ENCODE measurements around the gene ERGIC1. TPM values are rescaled to one million over a fixed set of nuclear protein-coding genes. Genes with fewer than 3 reads are reported as not detected.
"Not testable (repeated sequence)": the region's sequence is repeated elsewhere in the genome, so short reads cannot be mapped to it uniquely, and the experiment has no call there.

The ERGIC1 gene, protein sequence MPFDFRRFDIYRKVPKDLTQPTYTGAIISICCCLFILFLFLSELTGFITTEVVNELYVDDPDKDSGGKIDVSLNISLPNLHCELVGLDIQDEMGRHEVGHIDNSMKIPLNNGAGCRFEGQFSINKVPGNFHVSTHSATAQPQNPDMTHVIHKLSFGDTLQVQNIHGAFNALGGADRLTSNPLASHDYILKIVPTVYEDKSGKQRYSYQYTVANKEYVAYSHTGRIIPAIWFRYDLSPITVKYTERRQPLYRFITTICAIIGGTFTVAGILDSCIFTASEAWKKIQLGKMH
- polyA plus RNA-seq (ENCODE audit: insufficient read length in 4 of 4): 100 to 1,000 TPM; 110 to 126 (median 119) TPM

DNA sequence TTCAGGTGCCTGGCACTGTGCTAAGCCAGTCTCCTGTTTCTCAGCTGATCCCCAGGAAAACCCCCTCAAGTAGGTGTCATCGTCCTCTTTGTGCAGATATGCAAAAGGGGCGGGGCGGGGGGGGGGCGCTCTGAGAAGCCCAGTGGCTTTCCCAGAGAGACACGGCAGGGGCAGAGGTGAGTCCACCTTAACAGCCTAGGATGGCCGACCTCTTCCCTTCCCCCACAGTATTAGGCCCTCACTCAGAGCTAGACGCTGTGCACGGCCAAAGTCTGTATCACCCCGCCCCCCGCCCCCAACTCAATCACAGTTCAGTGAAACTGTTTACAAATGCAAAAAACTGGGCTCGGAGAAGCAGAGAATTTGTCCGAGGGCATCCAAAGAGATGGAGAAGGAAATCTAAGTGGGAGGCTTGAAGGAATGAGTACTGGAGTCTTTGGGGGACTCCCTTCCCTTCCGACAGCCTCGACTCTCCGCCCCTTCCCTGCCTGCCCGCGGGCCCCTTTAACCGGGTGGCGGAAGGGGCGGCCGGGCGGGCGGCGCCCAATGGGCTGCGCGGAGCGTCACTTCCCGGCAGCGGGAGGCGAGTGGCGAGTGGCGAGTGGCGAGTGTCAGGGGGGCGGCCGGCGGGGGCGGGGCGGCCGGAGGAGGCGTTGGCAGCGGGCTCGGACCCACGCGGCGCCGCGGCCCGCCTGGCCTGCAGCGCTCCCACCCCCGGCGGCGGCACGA lies at the start of gene ERGIC1:
TSS of gene ERGIC1 (plus strand) at position 566 of the 729 bp plus-strand sequence. CDS start at position 729, 163 bp downstream.
- peak in 1 of 4 donors; percentile 58 for DNase-seq (ENCODE audit: low read depth in 4 of 4, low spot score in 3 of 4)

DNA sequence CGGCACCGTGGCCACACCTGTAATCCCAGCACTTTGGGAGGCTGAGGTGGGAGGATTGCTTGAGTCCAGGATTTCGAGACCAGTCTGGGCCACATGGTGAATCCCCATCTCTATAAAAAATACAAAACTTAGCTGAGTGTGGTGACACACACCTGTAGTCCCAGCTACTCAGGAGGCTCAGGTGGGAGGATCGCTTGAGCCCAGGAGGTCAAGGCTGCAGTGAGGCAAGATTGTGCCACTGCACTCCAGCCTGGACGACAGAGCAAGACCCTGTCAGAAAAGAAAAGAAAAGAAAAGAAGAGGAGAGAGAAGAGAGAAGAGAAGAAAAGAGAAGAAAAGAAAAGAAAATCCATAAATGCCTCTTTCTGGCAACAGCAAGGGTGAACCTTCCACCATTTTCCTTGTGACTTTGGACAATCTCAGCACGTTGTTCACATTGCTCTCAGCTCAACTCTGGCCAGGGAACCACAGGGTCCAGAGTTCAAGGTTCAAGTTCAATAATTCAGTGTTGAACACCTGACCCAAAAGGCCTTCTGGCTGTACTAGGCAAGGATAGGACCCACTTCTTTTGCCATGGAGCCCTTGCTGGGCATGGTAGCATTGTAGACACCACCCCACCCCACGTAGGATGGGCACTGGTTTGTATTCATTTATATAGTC lies 48.5 kb upstream of the ERGIC1 start:
- DNase-seq (ENCODE audit: low read depth in 4 of 4, low spot score in 3 of 4): no peak

DNA sequence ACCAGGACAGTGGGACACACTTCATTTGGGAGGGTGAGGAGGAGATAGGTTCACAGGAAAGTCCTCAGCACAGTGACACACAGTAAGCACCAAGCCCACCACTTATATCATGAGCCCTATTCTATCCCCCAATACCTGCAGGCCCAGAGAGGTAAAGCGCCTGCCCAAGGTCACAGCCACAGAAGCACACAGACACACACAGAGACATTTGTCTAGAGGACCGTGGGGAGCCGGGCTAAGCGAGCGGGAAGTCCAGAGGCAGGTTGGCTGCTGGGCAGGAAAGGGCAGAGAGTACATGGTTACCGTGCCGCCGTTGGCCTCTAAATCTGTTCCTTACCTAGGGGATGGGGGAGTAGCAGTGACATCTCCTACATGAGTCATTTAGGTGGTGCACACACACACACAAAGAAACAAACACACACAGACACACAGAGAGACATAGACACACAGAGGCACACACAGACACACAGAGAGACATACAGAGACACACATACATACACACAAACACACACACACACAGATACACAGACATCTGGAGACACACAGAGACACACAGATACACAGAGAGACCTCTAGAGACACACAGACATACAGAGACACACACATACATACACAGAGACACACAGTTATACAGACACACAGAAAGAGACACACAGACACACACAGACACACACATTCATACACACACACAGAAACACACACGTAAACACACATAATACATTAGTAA lies 47.2 kb upstream of the ERGIC1 start:
- DNase-seq (ENCODE audit: low read depth in 4 of 4, low spot score in 3 of 4): no peak

DNA sequence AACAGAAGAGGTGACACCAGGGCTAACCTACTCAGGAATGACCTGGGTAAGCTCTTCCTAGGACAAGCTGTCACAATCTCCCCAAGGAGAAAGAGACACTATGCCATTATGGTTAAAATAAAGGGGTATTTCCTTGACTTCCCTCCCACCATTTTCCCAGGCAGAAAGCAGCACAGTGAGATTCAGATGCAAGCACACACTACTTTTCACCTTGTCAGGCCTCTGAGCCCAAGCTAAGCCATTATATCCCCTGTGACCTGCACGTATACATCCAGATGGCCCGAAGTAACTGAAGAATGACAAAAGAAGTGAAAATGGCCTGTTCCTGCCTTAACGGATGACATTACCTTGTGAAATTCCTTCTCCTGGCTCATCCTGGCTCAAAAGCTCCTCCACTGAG lies 46.5 kb upstream of the ERGIC1 start:
- DNase-seq (ENCODE audit: low read depth in 4 of 4, low spot score in 3 of 4): not testable (repeated sequence)

DNA sequence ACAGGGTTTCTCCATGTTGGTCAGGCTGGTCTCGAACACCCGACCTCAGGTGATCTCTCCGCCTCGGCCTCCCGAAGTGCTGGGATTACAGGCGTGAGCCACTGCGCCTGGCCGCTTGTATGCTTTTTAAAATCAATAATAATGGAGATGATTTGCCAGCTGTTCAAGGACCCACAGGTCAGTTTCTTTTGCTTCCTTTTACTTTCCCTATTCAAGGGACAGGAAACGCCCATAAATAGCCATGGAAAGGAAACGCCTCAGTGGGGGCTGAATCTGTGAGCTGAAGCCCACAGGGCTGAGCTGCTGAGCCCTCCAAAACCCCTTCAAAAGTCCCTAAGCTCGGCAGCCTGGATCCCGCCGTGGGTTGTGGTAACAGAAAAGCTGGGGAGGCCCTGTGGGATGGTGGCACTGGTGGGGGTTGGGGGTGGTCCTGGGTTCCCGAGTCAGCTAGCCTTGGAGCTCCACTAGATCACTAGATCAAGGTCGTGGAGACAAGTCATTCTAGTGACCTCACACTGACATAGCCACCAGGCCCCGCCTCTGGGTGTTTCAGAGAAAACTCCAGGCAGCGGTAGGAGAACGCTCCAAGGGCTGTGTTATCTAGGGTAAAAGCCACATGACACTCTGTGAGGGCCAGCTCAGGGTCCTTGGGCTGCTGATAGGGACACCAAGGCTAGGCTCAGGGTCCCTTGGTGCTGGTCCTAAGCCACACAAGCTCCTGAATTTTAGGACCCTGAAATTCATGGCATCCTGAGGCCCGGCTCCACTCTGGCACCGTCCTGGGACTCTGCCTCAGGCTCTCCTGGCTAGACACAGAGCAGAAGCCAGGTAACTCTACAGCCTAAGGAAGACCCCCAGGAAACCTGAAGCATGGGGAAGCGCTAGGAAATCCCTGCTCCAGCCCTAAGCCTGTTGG lies 45.0 kb upstream of the ERGIC1 start:
- DNase-seq (ENCODE audit: low read depth in 4 of 4, low spot score in 3 of 4): no peak

DNA sequence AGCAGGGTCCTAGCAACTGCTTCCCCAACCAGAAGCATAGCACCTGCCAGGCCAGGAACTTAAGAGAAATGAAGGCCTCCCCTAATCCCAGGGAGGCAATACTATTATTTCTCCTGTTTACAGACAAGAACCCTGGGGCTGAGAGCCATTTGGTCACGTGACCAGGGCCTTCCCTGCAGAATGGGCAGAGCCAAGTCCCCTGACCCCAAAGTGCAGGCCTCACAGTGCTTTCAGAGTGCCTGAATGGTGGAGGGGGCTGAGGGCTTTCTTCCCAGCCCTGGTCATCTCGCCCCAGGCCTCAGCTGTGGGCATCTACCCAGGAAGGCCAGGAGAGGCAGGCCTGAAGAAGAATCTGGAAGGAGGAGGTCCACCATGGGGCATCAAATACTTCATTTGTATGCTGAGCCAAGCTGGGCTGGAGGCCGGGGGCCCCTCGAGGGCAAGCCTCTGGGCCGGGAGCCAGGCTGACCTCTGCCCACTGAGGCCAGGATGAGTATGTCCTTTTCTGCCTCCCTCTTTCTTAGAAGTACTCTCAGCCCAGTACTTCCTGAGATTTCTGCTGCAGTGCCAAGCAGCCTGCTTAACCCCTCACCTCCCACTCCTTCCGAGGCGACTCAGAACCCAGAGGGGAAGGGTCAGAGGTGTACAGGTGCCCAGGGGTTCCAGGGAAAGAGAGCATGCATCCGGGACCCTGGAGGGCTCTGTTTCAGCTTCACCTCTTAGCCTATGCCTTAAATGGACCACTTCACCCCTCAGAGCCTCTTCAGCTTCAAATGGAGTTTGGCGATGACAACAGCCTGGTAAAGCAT lies 44.2 kb upstream of the ERGIC1 start:
- DNase-seq (ENCODE audit: low read depth in 4 of 4, low spot score in 3 of 4): no peak

DNA sequence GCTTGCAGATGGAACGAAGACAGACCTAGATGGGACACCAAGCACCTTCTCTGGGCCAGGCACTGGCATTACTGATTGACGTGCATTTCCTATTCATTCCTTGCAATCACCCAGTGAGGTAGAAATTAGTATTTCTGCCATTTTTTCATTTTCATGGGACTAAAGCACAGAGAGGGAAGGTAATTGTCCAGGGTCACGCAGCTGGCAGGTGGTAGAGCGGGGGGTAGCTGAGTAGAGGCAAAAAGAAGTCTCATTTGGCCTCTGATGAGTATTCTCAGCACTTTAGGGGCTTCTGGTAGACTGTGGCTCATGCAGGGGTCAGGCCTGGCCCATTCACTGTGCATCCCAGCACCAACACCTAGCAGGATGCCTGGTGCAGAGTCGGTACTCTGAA lies 43.6 kb upstream of the ERGIC1 start:
- DNase-seq (ENCODE audit: low read depth in 4 of 4, low spot score in 3 of 4): no peak

DNA sequence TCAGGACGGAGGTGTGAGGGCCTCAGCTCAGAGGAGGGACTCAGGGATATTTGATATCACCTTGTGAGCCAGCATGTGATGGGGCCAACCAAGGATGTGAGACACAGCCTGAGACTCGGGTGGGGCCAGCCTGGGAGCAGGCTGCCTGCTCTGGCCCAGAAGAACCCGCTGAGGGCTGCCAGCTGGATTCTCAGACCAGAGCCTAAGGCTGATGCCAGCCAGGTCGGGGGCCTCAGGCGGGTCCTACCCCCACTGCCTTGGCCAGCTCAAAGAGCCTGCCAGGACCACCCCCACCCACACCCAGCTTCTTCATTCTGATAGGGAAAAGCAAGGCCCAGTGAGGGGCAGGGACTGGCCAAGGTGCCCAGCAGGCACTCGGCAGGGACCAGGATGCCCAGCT lies 42.8 kb upstream of the ERGIC1 start:
- DNase-seq (ENCODE audit: low read depth in 4 of 4, low spot score in 3 of 4): no peak

DNA sequence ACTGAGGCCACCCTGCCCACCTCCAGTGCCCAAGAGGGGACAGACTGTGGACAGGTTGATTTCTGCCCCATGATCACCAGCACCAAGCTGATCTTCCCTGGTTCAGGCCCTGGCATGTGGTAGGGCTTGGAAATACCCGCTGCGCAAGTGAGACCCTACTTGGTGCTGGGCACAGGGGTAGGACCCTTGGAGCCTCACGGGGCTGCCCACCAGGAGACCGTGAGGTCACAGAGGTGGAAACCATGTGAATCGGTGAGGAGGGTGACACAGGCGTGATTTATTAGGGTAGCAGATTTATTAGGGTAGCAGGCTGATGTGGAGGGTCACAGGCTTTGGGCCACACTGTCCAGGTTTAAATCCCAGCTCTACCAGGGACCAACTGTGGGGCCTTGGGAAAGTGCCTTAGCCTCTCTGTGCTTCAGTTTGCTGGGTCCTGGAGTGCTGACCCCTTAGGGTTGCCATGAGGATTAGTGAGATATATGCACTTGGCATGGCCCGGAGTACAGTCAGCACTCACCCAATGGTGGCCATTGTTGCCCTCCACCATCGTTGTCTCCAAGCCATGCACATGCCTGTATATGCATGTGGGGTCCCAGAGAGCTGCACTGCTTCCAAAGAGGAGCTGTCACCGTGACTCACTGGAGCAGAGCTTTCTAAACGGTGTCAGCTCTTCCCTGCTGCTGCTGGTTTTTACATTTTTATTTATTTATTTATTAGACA lies 42.2 kb upstream of the ERGIC1 start:
- no peak for DNase-seq (ENCODE audit: low read depth in 4 of 4, low spot score in 3 of 4)

DNA sequence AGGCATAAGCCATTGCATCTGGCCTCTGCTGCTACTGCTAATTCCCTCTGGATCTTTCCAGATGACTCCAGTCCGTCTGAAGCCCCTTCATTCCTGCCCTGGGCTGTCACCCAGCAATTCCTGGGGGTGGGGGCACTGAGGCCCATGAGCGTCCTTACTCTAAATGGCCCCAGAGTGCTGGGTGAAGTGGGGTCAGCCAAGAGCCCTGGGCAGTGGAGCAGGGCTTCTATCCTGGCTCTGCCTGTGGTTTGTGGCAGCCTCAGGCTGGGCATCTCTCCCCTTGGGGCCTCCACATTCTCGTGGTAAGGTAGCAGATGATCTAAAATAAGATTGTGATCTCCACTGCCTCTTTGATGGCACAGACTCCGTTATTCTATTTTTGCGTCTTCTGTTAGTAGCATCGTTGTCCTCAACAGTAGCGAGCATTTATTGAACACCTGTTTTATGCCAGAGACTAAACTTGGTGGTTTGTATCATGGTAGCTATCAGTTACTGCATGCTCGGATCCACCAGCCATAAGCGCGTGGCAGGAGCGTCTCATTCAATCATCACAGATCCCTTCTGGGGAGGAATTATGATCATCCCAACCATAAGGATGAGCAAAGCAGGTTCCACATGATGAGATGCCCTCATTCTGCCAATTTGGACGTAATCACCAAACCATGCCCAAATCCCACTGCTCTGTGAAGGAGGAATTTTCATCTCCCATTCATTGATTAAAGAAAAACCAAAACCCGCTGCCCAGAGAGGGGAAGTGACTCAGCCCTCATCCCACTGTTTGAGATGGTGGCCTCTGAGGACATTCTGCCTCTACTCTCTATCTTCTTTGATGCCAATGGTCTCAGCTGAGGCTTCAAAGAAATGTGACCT lies 41.1 kb upstream of the ERGIC1 start:
- DNase-seq (ENCODE audit: low read depth in 4 of 4, low spot score in 3 of 4): no peak

DNA sequence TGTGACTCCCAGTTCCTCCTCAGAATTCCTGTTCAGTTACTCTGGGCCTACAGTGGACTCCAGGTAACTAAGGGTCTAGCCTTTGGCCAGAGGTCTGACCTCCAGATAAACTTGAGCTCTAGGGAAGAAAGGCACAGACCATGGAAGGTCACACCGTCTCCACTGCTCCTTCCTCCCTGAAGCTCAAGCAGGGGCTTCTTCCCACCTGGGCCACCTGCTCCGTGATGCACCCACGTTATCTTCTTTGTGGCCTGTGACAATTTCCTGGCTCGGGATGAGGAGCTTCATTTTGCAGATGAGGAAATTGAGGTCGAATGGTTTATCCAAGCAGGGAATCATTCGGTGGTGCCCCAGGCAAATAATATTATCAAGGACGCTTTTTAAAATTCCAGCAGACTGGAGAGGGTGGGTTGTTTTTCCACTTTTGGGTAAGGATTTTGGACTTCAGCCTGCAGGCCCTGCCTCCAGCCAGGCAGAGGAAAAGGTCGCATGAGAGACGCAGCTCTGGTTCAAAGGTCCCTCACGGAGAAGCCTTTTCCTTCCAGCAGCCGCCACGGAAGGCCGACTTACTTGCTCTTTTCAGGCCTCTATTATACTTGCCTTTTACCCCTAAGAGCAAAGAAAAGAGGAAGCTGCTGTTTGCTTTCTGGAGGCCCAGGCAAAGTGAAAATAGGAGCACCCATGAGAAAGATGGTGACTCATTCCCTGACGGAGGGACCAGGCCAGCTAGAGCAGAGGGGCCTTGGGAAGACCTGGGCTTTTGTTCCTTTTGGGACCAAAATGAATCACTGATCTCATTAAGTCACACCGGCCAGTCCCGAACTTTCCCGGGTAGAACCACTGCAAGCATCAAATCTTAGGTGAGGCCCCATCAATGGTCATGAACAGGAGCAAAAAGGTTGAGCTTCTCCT lies 40.2 kb upstream of the ERGIC1 start:
- no peak for DNase-seq (ENCODE audit: low read depth in 4 of 4, low spot score in 3 of 4)

DNA sequence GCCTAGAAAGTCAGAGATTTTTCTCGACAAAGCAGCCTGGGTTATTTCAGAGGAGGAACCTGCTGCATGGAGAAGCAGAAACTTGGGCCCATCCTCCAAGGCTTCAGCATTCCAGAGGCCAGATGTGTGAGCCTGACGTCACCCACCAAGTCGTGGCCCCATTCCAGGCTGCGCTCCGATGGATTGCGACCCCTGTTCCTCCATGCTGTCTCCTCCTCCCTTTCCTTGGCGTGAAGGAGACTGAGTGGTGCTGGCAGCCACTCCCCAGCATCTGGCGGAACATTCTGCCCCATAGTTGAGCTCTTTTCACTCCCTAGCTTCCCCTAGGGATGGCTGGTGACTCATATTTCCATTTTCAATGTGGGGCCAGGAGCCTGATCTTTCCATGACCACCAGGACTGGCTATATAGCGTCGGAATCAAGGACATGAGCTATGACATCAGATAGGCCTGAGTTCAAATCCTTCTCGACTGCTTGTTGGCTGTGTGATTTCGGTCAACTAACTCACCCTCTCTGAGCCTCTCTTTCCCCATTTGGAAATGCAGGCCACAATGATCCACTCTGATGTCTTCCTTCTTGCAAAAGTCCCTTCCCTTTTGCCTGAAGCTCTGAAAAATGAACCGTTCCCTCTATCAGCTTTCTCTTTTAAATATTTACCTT lies 38.6 kb upstream of the ERGIC1 start:
- peak; percentile 66 to 82 (median 79) for DNase-seq (ENCODE audit: low read depth in 4 of 4, low spot score in 3 of 4)

DNA sequence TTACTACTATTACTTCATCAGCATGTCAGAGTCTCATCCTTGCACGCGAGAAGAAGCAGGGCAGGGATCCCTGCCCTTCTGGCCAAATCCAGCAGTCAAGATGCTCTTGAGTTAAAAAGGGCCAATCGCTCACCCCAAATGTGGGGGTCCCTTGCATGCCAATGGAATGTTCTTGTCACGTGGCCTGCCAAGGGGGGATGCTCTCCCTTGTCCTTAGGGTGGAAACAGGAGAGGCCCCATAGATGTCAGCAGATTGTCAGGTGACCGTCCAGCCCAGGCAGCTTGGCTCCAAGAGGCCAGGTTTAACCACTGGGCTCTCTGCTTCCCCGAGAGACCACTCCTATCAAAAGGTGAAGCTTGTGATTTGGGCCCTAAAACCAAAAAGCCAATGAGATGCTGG lies 37.7 kb upstream of the ERGIC1 start:
- no peak for DNase-seq (ENCODE audit: low read depth in 4 of 4, low spot score in 3 of 4)

DNA sequence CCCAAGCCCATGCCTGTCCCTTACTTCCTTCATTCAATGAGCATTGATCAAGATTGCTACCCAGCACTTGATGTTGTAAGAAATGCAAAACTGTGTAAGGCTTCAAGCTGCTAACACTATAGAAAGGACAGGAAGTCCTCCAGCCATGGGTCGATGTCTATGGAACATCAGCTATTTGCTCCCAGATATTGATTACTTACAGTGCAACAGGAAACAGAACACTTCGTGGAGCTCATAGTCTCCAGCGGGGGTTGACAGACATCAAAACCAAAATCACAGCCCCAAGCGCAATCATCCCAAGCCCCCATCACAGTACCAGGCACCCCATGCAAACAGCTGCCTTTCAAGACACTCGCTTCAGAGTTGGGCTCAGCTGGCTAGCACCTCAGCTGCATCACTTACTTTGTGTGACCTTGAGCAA lies 36.3 kb upstream of the ERGIC1 start:
- DNase-seq (ENCODE audit: low read depth in 4 of 4, low spot score in 3 of 4): no peak

DNA sequence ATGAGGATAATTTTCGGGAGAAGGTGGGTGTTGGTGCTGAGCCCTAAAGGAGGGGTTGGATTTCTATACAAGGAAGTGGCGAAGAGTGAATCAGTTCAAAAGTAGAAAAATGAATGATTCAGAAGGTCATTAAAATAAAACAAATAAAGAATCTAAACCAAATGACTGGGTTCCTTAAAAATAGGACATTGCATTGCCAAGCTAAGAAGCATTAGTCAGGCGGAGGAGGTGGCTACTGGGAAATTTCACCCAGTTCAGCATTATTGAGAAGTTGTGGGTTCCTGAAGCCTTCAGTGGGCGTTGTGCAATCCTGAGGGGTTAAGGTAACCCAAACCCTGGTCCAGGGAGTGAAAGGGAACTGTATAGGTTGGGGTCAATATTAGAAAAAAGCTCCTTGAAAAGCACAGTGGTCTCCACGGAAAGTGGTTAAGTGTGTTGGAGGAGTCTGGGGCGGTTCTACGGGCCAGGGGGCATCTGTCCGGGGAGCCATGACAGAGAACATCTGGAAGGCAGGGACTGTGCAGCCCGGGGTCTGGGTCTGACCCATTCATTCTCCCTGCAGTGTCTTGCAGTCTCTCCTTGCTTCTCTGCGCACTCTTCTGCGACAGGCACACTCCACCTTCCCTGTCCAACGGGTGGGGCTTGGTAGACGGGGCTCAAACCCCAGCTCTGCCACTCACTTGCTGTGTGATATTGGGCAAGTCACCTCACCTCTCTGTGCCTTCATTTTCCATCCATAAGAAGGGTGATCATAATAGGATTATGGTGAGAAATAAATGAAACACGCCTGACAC lies 35.4 kb upstream of the ERGIC1 start:
- DNase-seq (ENCODE audit: low read depth in 4 of 4, low spot score in 3 of 4): no peak

Measured in left renal pelvis (tissue), 4 donors.